Loucy (cell line): Measurements from ENCODE around the gene SMIM45.

Experiments
- H2AFZ ChIP-seq: fragments of 200-600 bp; sonication (generic); 2 replicates; pipeline ENCODE4 v1.6.0; 2016; ENCODE audit warnings: antibody characterized with exemption, mild to moderate bottlenecking, low read length, moderate library complexity
- H3F3A ChIP-seq: fragments of 200-600 bp; 2 replicates; pipeline ENCODE4 v1.6.0; 2016; ENCODE audit warnings: antibody characterized with exemption, low read depth, mild to moderate bottlenecking
- H3K27me3 ChIP-seq: fragments of 200-600 bp; sonication (generic); 2 replicates; pipeline ENCODE4 v1.6.1; 2014; ENCODE audit warnings: low read length, mild to moderate bottlenecking; ENCODE audit not compliant: insufficient read depth, poor library complexity, severe bottlenecking
- H3K36me3 ChIP-seq: fragments of 200-600 bp; sonication (generic); 2 replicates; pipeline ENCODE4 v1.6.1; 2016; ENCODE audit warnings: low read length; ENCODE audit not compliant: insufficient read depth
- H3K4me1 ChIP-seq: fragments of 200-600 bp; sonication (generic); 2 replicates; pipeline ENCODE4 v1.5.1; 2014; ENCODE audit warnings: low read length, mild to moderate bottlenecking; ENCODE audit not compliant: insufficient read depth, poor library complexity, severe bottlenecking
- H3K4me2 ChIP-seq: fragments of 200-600 bp; sonication (generic); 2 replicates; pipeline ENCODE4 v1.6.0; 2014; ENCODE audit warnings: antibody characterized with exemption, low read length, low read depth, mild to moderate bottlenecking; ENCODE audit not compliant: poor library complexity, severe bottlenecking
- H3K4me3 ChIP-seq: fragments of 200-600 bp; sonication (generic); 2 replicates; pipeline ENCODE4 v1.5.1; 2014; ENCODE audit warnings: low read length, mild to moderate bottlenecking, mixed read lengths; ENCODE audit not compliant: poor library complexity, severe bottlenecking
- H3K79me2 ChIP-seq: fragments of 200-600 bp; sonication (generic); 2 replicates; pipeline ENCODE4 v1.6.1; 2014; ENCODE audit warnings: low read length; ENCODE audit not compliant: insufficient read depth
- H3K9ac ChIP-seq: fragments of 200-600 bp; sonication (generic); 2 replicates; pipeline ENCODE4 v1.6.0; 2014; ENCODE audit warnings: mild to moderate bottlenecking, low read depth, low read length, moderate library complexity; ENCODE audit not compliant: poor library complexity, severe bottlenecking
- H3K9me2 ChIP-seq: fragments of 200-600 bp; sonication (generic); replicated peaks from 2 replicates; pipeline ENCODE4 v1.6.1; 2016; ENCODE audit warnings: low read depth, low read length, mixed read lengths
- H3K9me3 ChIP-seq: fragments of 200-600 bp; sonication (generic); 2 replicates; pipeline ENCODE4 v1.6.1; 2014; ENCODE audit warnings: mild to moderate bottlenecking, antibody characterized with exemption, low read length, low read depth; ENCODE audit not compliant: insufficient read depth
- H4K20me1 ChIP-seq: fragments of 200-600 bp; sonication (generic); 2 replicates; pipeline ENCODE4 v1.6.0; 2014; ENCODE audit warnings: antibody characterized with exemption, low read length, mild to moderate bottlenecking; ENCODE audit not compliant: insufficient read depth, poor library complexity, severe bottlenecking
- EZH2phosphoT487 ChIP-seq: fragments of 200-600 bp; IDR thresholded peaks from 2 replicates; pipeline ENCODE4 v1.6.1; 2018; ENCODE audit warnings: antibody characterized with exemption, mild to moderate bottlenecking, moderate library complexity, borderline replicate concordance
- TF ChIP-seq, protein P1 (sequence below): fragments of 200-600 bp; sonication (generic); conservative IDR thresholded peaks from 2 replicates; pipeline ENCODE4 v1.5.1; 2014; ENCODE audit warnings: mild to moderate bottlenecking, antibody characterized with exemption, low read length

SMIM45 gene

GRCh38 chr22:41929418-41929810 lies 22.5 kb upstream of the SMIM45 start:
- Histone ChIP-seq H3K9me2 (no peaks in the 10 kb centered on the region), H3K9me3 (no peaks in the 10 kb centered on the region), H3K9ac (no peak overlapping the region), H3F3A (no peaks in the 10 kb centered on the region), H3K27me3 (no peaks in the 10 kb centered on the region), H4K20me1 (no peaks in the 10 kb centered on the region), H3K79me2 (no peaks in the 10 kb centered on the region), H3K36me3 (no peaks in the 10 kb centered on the region; the same call in 1 of the 2 replicates), H3K4me3 (no peak overlapping the region), H2AFZ (no peak overlapping the region), H3K4me1 (no peaks in the 10 kb centered on the region), H3K4me2 (no peak overlapping the region)
- TF ChIP-seq, protein P1, sequence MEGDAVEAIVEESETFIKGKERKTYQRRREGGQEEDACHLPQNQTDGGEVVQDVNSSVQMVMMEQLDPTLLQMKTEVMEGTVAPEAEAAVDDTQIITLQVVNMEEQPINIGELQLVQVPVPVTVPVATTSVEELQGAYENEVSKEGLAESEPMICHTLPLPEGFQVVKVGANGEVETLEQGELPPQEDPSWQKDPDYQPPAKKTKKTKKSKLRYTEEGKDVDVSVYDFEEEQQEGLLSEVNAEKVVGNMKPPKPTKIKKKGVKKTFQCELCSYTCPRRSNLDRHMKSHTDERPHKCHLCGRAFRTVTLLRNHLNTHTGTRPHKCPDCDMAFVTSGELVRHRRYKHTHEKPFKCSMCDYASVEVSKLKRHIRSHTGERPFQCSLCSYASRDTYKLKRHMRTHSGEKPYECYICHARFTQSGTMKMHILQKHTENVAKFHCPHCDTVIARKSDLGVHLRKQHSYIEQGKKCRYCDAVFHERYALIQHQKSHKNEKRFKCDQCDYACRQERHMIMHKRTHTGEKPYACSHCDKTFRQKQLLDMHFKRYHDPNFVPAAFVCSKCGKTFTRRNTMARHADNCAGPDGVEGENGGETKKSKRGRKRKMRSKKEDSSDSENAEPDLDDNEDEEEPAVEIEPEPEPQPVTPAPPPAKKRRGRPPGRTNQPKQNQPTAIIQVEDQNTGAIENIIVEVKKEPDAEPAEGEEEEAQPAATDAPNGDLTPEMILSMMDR, result no peak
- no peak for TF ChIP-seq EZH2phosphoT487

- Histone ChIP-seq H3K9ac (no peak overlapping the region), H3K9me2 (no peaks in the 10 kb centered on the region), H3K27me3 (no peaks in the 10 kb centered on the region), H3F3A (no peaks in the 10 kb centered on the region), H3K4me2 (no peak overlapping the region), H2AFZ (no peak overlapping the region), H3K79me2 (no peaks in the 10 kb centered on the region), H3K9me3 (no peaks in the 10 kb centered on the region), H4K20me1 (no peaks in the 10 kb centered on the region), H3K4me1 (no peaks in the 10 kb centered on the region), H3K36me3 (peaks cover under 1% of the 10 kb centered on the region; the same call in 1 of the 2 replicates), H3K4me3 (no peak overlapping the region)
- TF ChIP-seq EZH2phosphoT487, result no peak
- TF ChIP-seq, protein P1, result no peak
Observed at GRCh38 chr22:41931701-41932269, 20.2 kb upstream of the SMIM45 start.

DNA sequence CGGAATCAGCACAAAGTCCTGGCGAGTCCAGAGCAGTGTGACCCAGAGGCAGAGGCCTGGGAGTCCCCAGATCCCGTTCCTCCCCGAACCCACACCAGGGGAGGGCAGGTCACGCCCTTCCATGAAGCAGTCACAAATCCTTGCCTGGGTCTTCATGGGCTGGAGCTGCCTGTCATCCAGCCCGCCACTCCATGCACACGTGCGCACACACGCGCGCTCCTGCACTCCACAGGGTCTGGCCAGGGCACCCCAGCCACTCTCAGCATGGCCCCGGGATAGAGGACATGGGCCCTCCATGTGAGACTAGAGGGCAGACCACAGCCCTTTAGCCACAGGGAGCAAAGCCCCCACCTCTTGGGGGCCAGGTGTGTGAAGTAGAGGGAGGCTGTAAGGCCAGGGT lies 19.6 kb upstream of the SMIM45 start:
- H3K4me1 ChIP-seq, result no peaks in the 10 kb centered on the region
- no peaks in the 10 kb centered on the region for H4K20me1 ChIP-seq
- H3K4me3 ChIP-seq, result no peak overlapping the region
- H3K4me2 ChIP-seq, result no peak overlapping the region
- TF ChIP-seq EZH2phosphoT487, result no peak
- TF ChIP-seq, protein P1, result no peak
- H3K9me2 ChIP-seq, result no peaks in the 10 kb centered on the region
- no peak overlapping the region for H2AFZ ChIP-seq
- no peak overlapping the region for H3K9ac ChIP-seq
- no peaks in the 10 kb centered on the region for H3K79me2 ChIP-seq
- no peaks in the 10 kb centered on the region for H3K9me3 ChIP-seq
- H3K36me3 ChIP-seq, result peaks cover 6% of the 10 kb centered on the region; the same call in 1 of the 2 replicates
- H3K27me3 ChIP-seq, result no peaks in the 10 kb centered on the region
- no peaks in the 10 kb centered on the region for H3F3A ChIP-seq
